ENCODE data around the gene SYT14.

- TF ChIP-seq, protein P1, sequence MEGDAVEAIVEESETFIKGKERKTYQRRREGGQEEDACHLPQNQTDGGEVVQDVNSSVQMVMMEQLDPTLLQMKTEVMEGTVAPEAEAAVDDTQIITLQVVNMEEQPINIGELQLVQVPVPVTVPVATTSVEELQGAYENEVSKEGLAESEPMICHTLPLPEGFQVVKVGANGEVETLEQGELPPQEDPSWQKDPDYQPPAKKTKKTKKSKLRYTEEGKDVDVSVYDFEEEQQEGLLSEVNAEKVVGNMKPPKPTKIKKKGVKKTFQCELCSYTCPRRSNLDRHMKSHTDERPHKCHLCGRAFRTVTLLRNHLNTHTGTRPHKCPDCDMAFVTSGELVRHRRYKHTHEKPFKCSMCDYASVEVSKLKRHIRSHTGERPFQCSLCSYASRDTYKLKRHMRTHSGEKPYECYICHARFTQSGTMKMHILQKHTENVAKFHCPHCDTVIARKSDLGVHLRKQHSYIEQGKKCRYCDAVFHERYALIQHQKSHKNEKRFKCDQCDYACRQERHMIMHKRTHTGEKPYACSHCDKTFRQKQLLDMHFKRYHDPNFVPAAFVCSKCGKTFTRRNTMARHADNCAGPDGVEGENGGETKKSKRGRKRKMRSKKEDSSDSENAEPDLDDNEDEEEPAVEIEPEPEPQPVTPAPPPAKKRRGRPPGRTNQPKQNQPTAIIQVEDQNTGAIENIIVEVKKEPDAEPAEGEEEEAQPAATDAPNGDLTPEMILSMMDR (IDR thresholded peaks at IDR 0.05; ENCODE audit: low read length) = no peak
- TF ChIP-seq EZH2 (optimal IDR thresholded peaks at IDR 0.05; ENCODE audit: low read depth, low read length) = no peak
- no peak for TF ChIP-seq EZH2phosphoT487 (IDR thresholded peaks at IDR 0.05; ENCODE audit: low read length)
Observed at GRCh38 chr1:210217482-210217881, 279.5 kb downstream of the SYT14 start.
